Liver (tissue), 9 donors: ENCODE results near the gene THOC5. TPM values are rescaled to one million over a fixed set of nuclear protein-coding genes. Genes with fewer than 3 reads are reported as not detected.

ENCODE experiments used
- DNase-seq: peaks from one replicate; pipeline ENCODE4 v3.0.0-alpha.2; 2017; ENCODE audit warnings: low spot score
- H3K27ac ChIP-seq, 2 donors: one replicate each; pipeline ENCODE4 v1.7.0; 2013; ENCODE audit warnings: inconsistent platforms in 2 of 2, low read length in 2 of 2, control low read depth in 1 of 2, low read depth in 1 of 2, mild to moderate bottlenecking in 1 of 2
- H3K27me3 ChIP-seq, 4 donors: one replicate each; pipeline versions ENCODE4 v1.6.1 to v1.7.0; 2013; ENCODE audit warnings: low read length in 3 of 4, inconsistent platforms in 1 of 4, mild to moderate bottlenecking in 1 of 4, moderate library complexity in 1 of 4; ENCODE audit not compliant: control insufficient read depth in 4 of 4, insufficient read depth in 4 of 4
- H3K36me3 ChIP-seq, 4 donors: one replicate each; pipeline versions ENCODE4 v1.6.1 to v1.7.0; 2013; ENCODE audit warnings: low read length in 3 of 4, mild to moderate bottlenecking in 3 of 4, low read depth in 1 of 4, moderate library complexity in 1 of 4; ENCODE audit not compliant: control insufficient read depth in 4 of 4, insufficient read depth in 3 of 4
- H3K4me1 ChIP-seq, 4 donors: one replicate each; pipeline versions ENCODE4 v1.6.1 to v1.7.0; 2013; ENCODE audit warnings: low read length in 3 of 4, mild to moderate bottlenecking in 3 of 4, moderate library complexity in 1 of 4; ENCODE audit not compliant: control insufficient read depth in 4 of 4, insufficient read depth in 4 of 4
- H3K4me3 ChIP-seq, 3 donors: one replicate each; pipeline versions ENCODE4 v1.6.1 to v1.7.0; 2013; ENCODE audit warnings: low read length in 3 of 3, control low read depth in 1 of 3, low read depth in 1 of 3, mild to moderate bottlenecking in 1 of 3
- H3K9ac ChIP-seq, 2 donors: one replicate each; pipeline ENCODE4 v1.7.0; 2013; ENCODE audit warnings: low read length in 2 of 2, mild to moderate bottlenecking in 2 of 2, moderate library complexity in 2 of 2, control low read depth in 1 of 2, low read depth in 1 of 2
- H3K9me3 ChIP-seq, 4 donors: one replicate each; pipeline versions ENCODE4 v1.6.1 to v1.7.0; 2013; ENCODE audit warnings: low read length in 3 of 4; ENCODE audit not compliant: control insufficient read depth in 4 of 4
- CTCF ChIP-seq: fragments of 150-350 bp; IDR thresholded peaks from 2 replicates; pipeline ENCODE4 v1.5.1; 2017; ENCODE audit warnings: improper control_type of control experiment, low read depth, low read length; ENCODE audit not compliant: missing input control
- EGR1 ChIP-seq, 2 donors: IDR thresholded peaks; 2 replicates each; pipeline ENCODE4 v1.6.1; 2016 to 2018; ENCODE audit warnings: antibody characterized with exemption in 2 of 2, low read depth in 2 of 2
- FOXA1 ChIP-seq: IDR thresholded peaks from 2 replicates; pipeline ENCODE4 v1.6.1; 2016; ENCODE audit warnings: antibody characterized with exemption
- FOXA2 ChIP-seq: IDR thresholded peaks from 2 replicates; pipeline ENCODE4 v1.6.1; 2016; ENCODE audit warnings: antibody characterized with exemption
- GABPA ChIP-seq, 2 donors: IDR thresholded peaks in 1 of 2; conservative IDR thresholded peaks in 1 of 2; 2 replicates each; pipeline ENCODE4 v1.6.1; 2016; ENCODE audit warnings: antibody characterized with exemption in 2 of 2, mild to moderate bottlenecking in 1 of 2, moderate library complexity in 1 of 2
- HNF4A ChIP-seq, 2 donors: conservative IDR thresholded peaks; 2 replicates each; pipeline ENCODE4 v1.6.1; 2016; ENCODE audit warnings: antibody characterized with exemption in 2 of 2, mild to moderate bottlenecking in 2 of 2
- HNF4G ChIP-seq: IDR thresholded peaks from 2 replicates; pipeline ENCODE4 v1.6.1; 2016; ENCODE audit warnings: antibody characterized with exemption
- JUND ChIP-seq, 2 donors: IDR thresholded peaks; 2 replicates each; pipeline ENCODE4 v1.6.1; 2016; ENCODE audit warnings: antibody characterized with exemption in 2 of 2
- MAX ChIP-seq: IDR thresholded peaks from 2 replicates; pipeline ENCODE4 v1.6.1; 2016; ENCODE audit warnings: antibody characterized with exemption
- NR2F2 ChIP-seq: IDR thresholded peaks from 2 replicates; pipeline ENCODE4 v1.6.1; 2016; ENCODE audit warnings: antibody characterized with exemption
- RAD21 ChIP-seq, 2 donors: IDR thresholded peaks; 2 replicates each; pipeline ENCODE4 v1.6.1; 2016; ENCODE audit warnings: antibody characterized with exemption in 2 of 2, mild to moderate bottlenecking in 2 of 2
- REST ChIP-seq: IDR thresholded peaks from 2 replicates; pipeline ENCODE4 v1.6.1; 2016; ENCODE audit warnings: antibody characterized with exemption, mild to moderate bottlenecking
- RXRA ChIP-seq, 2 donors: IDR thresholded peaks; 2 replicates each; pipeline ENCODE4 v1.6.1; 2017 to 2018; ENCODE audit warnings: antibody characterized with exemption in 2 of 2, mild to moderate bottlenecking in 1 of 2
- SP1 ChIP-seq: IDR thresholded peaks from 2 replicates; pipeline ENCODE4 v1.6.1; 2018; ENCODE audit warnings: antibody characterized with exemption, mild to moderate bottlenecking
- TAF1 ChIP-seq: conservative IDR thresholded peaks from 2 replicates; pipeline ENCODE4 v1.6.1; 2016; ENCODE audit warnings: antibody characterized with exemption, mild to moderate bottlenecking
- YY1 ChIP-seq: IDR thresholded peaks from 2 replicates; pipeline ENCODE4 v1.6.1; 2016; ENCODE audit warnings: antibody characterized with exemption, mild to moderate bottlenecking
- ZBTB33 ChIP-seq: IDR thresholded peaks from 2 replicates; pipeline ENCODE4 v1.6.1; 2016; ENCODE audit warnings: antibody characterized with exemption
- WGBS: extraction: QIAGEN DNeasy Blood & Tissue Kit; methylation state at CpG from one replicate; pipeline ENCODE4 v1.1.7; 2013; 5-methylcytosine and 5-hydroxymethylcytosine counted together
- polyA plus RNA-seq, 2 donors: library from polyadenylated mRNA; stranded (reverse) in 1 of 2; unstranded in 1 of 2; fragments of 200-250 nt in 1 of 2; fragments of >200 nt in 1 of 2; fragmentation: Nextera tagmentation in 1 of 2; extraction: Ambion mirVana in 1 of 2; gene quantifications; one replicate each; pipeline versions ENCODE4 v1.2.1 to v1.2.3, GENCODE V29; 2013 to 2015
- total RNA-seq, 2 donors: library from RNA; depleted of rRNA; stranded (reverse); fragments of >200 nt; gene quantifications; one replicate each; pipeline ENCODE4 v1.2.3, GENCODE V29; 2014
- TF ChIP-seq, protein P1 (sequence below): IDR thresholded peaks from 2 replicates; pipeline ENCODE4 v1.6.1; 2016; ENCODE audit warnings: antibody characterized with exemption
- donor health status: healthy.
- donor health status: healthy.
- donor health status: healthy.
- donor health status: healthy.
- donor health status: healthy.

Gene THOC5
- total and polyA plus RNA-seq, 4 donors, result 7.4 to 25.1 (median 14.5) TPM

DNA sequence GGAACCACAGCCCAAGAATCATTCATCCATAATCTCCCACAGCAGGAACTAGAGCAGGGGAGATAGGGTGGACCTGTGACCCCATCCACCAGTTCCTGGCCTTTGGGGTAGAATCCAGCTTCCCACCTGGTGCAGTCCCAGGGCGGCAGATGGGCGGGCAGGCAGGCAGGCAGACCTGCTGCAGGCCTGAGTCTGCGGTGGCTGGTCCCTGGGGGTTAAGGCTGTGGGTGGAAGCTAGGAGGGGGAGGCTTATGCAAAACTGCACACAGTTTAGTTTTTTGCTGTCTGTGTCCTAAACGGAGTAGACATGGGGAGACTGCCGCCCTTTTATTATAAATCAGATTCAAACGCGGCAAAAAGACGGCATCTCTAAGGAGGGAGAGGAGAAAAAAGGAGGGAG is 78.0 kb downstream of the THOC5 start:
- Histone ChIP-seq H3K36me3 (no peaks in the 10 kb centered on the region), H3K9ac (no peak overlapping the region), H3K4me3 (no peak overlapping the region), H3K9me3 (peaks cover 0 to 2% (median 0%) of the 10 kb centered on the region in 4 donors), H3K4me1 (peaks cover 3 to 9% (median 7%) of the 10 kb centered on the region in 4 donors), H3K27ac (no peak overlapping the region), H3K27me3 (peaks cover 0 to 8% (median 1%) of the 10 kb centered on the region in 4 donors)
- TF ChIP-seq ZBTB33 (no peak), GABPA (IDR thresholded peaks at IDR 0.05 in 1 of 2, conservative IDR thresholded peaks at IDR 0.05 in 1 of 2) (no peak), RXRA (IDR thresholded peaks at IDR 0.05) (no peak), HNF4G (no peak), SP1 (no peak), RAD21 (IDR thresholded peaks at IDR 0.05) (no peak), CTCF (no peak), JUND (IDR thresholded peaks at IDR 0.05) (no peak), FOXA1 (no peak), FOXA2 (no peak), EGR1 (IDR thresholded peaks at IDR 0.05; ENCODE audit: low read depth in 2 of 2) (no peak), MAX (no peak), YY1 (no peak), REST (no peak), NR2F2 (no peak), TAF1 (no peak), HNF4A (conservative IDR thresholded peaks at IDR 0.05) (no peak)
- TF ChIP-seq, protein P1, sequence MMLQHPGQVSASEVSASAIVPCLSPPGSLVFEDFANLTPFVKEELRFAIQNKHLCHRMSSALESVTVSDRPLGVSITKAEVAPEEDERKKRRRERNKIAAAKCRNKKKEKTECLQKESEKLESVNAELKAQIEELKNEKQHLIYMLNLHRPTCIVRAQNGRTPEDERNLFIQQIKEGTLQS, result no peak
- DNase-seq, result no peak
- WGBS, result 88% methylated on average over 8 of the region's 8 CpGs
